Measurements from ENCODE around the gene CDKN2C. TPM values are rescaled to one million over a fixed set of nuclear protein-coding genes. Genes with fewer than 3 reads are reported as not detected.

Gene CDKN2C
- total RNA-seq, 4 donors from 2014 or later = 3.9 to 16.3 (median 6.3) TPM

DNA sequence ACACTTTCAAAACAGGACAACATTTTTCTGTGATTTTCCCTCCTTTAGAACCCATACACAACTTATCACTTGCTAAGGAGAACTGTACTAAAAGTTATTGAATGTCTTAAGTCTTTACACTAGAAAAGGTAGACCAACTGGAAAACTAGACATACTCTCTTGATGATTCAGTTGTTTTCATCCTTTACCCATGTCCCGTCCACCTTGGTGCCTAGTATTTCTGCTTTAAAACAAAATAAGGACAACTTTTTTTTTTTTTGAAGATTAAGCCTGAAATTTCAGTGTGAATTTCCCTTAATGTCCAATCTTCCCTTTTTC, 4.5 kb downstream of the CDKN2C start:
- DNase-seq (no peak), ATAC-seq (no peak)
- no peak for TF ChIP-seq POLR2A (IDR thresholded peaks at IDR 0.05)
- TF ChIP-seq, protein P1, sequence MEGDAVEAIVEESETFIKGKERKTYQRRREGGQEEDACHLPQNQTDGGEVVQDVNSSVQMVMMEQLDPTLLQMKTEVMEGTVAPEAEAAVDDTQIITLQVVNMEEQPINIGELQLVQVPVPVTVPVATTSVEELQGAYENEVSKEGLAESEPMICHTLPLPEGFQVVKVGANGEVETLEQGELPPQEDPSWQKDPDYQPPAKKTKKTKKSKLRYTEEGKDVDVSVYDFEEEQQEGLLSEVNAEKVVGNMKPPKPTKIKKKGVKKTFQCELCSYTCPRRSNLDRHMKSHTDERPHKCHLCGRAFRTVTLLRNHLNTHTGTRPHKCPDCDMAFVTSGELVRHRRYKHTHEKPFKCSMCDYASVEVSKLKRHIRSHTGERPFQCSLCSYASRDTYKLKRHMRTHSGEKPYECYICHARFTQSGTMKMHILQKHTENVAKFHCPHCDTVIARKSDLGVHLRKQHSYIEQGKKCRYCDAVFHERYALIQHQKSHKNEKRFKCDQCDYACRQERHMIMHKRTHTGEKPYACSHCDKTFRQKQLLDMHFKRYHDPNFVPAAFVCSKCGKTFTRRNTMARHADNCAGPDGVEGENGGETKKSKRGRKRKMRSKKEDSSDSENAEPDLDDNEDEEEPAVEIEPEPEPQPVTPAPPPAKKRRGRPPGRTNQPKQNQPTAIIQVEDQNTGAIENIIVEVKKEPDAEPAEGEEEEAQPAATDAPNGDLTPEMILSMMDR (IDR thresholded peaks at IDR 0.05 in 4 of 5, conservative IDR thresholded peaks at IDR 0.05 in 1 of 5) = no peak
- in situ Hi-C loops (cut with MboI; ENCODE audit: low sequenced_read_pairs in 4 of 4) (no loop called here), intact Hi-C loops (cut with DNase I; ENCODE audit: low total_unique reads) (loop anchor here (10.0 kb wide), 1 partner anchor 900 kb away; the partner anchor contains the start of gene NRDC)
- Histone ChIP-seq H3K4me1 (peaks cover 30 to 32% of the 10 kb centered on the region in 2 donors), H3K27ac (peak overlapping the region in 2 of 4 donors; percentile 58 to 99), H3K4me3 (no peak overlapping the region), H3K36me3 (no peaks in the 10 kb centered on the region), H3K27me3 (no peaks in the 10 kb centered on the region), H3K9me3 (no peaks in the 10 kb centered on the region)

DNA sequence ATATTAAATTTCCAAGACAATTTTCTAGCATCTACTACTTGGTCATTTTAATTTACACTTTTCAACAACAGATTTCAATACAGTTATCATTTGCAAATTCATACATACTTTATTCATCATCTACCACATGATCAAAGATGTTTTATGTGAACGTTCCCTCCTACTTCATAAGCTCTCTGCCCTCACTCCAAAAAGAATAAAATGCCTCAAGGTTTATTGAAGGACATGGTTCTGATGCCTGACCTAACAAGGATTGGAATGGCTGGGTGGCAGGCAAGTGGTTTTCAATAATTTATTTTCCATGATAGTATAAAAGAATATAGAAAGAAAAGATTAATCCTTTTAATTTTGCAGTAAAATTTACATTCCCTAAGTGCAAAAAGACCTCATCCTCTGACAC, 5.4 kb downstream of the CDKN2C start:
- DNase-seq = no peak
- Histone ChIP-seq H3K4me3 (no peak overlapping the region), H3K27me3 (no peaks in the 10 kb centered on the region), H3K9me3 (no peaks in the 10 kb centered on the region), H3K4me1 (peaks cover 35 to 38% of the 10 kb centered on the region in 2 donors), H3K27ac (peak overlapping the region in 2 of 4 donors; percentile 92 to 100), H3K36me3 (no peaks in the 10 kb centered on the region)
- no peak for ATAC-seq
- TF ChIP-seq, protein P1 (IDR thresholded peaks at IDR 0.05 in 4 of 5, conservative IDR thresholded peaks at IDR 0.05 in 1 of 5) = no peak
- TF ChIP-seq POLR2A (IDR thresholded peaks at IDR 0.05) = no peak
- in situ Hi-C loops (cut with MboI; ENCODE audit: low sequenced_read_pairs in 4 of 4) = no loop called here
- intact Hi-C loops (cut with DNase I; ENCODE audit: low total_unique reads) = loop anchor here (10.0 kb wide), 1 partner anchor 899 kb away; the partner anchor contains the start of gene NRDC

DNA sequence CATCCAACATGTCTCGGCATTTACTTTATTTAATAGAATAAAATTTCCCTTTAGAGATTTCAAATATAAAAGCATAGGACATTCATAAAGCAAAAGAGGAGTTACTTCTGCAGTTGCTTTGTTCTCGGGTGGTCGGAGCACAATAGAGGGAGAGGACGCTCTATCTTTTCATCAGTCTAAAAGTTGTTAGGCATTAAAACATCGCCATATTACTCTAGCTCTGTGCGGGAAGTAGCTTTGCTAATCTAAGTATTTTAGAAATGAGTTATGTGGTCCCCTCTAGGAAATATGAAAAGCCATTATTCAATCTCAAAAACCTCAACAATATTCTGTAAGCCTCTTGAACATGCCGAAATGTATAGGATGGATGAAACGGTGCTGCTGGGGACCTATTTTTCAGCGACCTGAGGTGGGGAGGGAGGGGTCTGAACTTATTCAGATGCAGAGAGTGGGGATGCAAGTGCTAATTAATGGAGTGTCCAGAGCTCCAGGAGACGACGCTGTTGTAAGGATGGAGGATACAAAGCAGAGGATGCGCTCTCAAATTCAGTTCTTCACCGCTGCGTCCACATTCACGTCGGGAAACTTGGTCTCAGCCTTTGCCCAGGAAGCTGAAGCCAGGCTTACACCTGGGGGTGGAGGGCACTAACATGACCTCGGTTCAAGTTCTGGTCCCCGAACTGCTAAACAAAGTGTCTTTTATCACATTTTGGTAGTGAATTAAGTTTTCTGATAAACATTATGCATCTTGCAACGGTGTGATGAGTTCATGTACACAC, 6.3 kb downstream of the CDKN2C start:
- peak overlapping the region; percentile 73 to 94 (median 88) for H3K4me3 ChIP-seq
- H3K27ac ChIP-seq = peak overlapping the region; percentile 92 to 100 (median 98)
- no peaks in the 10 kb centered on the region for H3K36me3 ChIP-seq
- DNase-seq (no peak), ATAC-seq (no peak)
- intact Hi-C loops (cut with DNase I; ENCODE audit: low total_unique reads) (loop anchor here (10.0 kb wide), 1 partner anchor 899 kb away; the partner anchor contains the start of gene NRDC), in situ Hi-C loops (cut with MboI; ENCODE audit: low sequenced_read_pairs in 4 of 4) (no loop called here)
- H3K9me3 ChIP-seq = no peaks in the 10 kb centered on the region
- no peaks in the 10 kb centered on the region for H3K27me3 ChIP-seq
- TF ChIP-seq, protein P1 (IDR thresholded peaks at IDR 0.05 in 4 of 5, conservative IDR thresholded peaks at IDR 0.05 in 1 of 5) = no peak
- no peak for TF ChIP-seq POLR2A (IDR thresholded peaks at IDR 0.05)
- H3K4me1 ChIP-seq = peaks cover 28 to 38% of the 10 kb centered on the region in 2 donors

DNA sequence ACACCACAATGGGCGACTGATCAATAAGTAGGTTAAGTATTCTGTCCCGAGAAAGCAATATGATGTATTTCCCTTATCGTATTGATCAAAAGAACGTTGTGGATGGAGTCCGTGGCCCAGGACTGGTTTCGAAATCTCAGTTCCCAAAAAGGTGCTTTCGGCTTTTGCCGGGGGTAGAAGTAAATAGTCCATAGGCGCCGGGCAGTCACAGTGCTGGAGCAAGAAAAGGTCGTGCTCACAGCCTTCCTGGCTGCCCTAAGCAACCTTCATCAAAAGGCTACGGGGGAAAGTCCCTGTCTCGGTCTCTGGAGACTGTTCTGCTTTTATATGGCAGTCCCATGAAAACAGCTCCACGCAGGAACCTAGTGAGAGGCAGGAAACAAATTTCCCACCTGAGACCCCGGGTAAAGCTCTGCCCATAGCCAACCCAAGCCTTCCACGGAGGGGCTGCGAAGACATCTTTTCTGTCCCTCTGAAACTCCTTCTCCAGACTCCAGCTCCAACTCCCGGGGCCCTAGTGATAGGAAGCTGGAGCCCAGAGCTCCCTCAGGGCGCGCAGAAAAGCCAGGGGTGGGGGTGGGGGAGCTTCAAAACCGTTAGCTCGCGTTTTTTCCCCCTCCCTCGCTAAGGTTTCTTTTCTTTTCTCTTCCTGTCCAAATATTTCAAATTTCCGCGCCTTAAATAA, 7.0 kb downstream of the CDKN2C start:
- Histone ChIP-seq H3K4me3 (peak overlapping the region; percentile 73 to 94 (median 88)), H3K27me3 (no peaks in the 10 kb centered on the region), H3K9me3 (no peaks in the 10 kb centered on the region), H3K4me1 (peaks cover 21 to 36% of the 10 kb centered on the region in 2 donors), H3K36me3 (no peaks in the 10 kb centered on the region), H3K27ac (peak overlapping the region; percentile 92 to 100 (median 98))
- DNase-seq (peak in 1 of 2 donors; percentile 34), ATAC-seq (peak; percentile 60 to 64)
- intact Hi-C loops (cut with DNase I; ENCODE audit: low total_unique reads) = loop anchor here (10.0 kb wide), 1 partner anchor 898 kb away; the partner anchor contains the start of gene NRDC
- no peak for TF ChIP-seq POLR2A (IDR thresholded peaks at IDR 0.05)
- TF ChIP-seq, protein P1 (IDR thresholded peaks at IDR 0.05 in 4 of 5, conservative IDR thresholded peaks at IDR 0.05 in 1 of 5) = no peak
- in situ Hi-C loops (cut with MboI; ENCODE audit: low sequenced_read_pairs in 4 of 4) = no loop called here
